Muscle layer of colon (tissue), 2 donors: ENCODE measurements around the gene MACROD1.

Source experiments
- H3K27ac ChIP-seq: one replicate; pipeline ENCODE4 v1.7.0; 2013; ENCODE audit warnings: low read depth, mild to moderate bottlenecking, low read length, moderate library complexity
- H3K27me3 ChIP-seq, 2 donors: one replicate each; pipeline ENCODE4 v1.7.0; 2013; ENCODE audit warnings: low read length in 2 of 2, mild to moderate bottlenecking in 2 of 2; ENCODE audit not compliant: insufficient read depth in 2 of 2, control insufficient read depth in 1 of 2
- H3K36me3 ChIP-seq: one replicate; pipeline ENCODE4 v1.7.0; 2013; ENCODE audit warnings: mild to moderate bottlenecking, low read length; ENCODE audit not compliant: insufficient read depth
- H3K4me1 ChIP-seq: one replicate; pipeline ENCODE4 v1.7.0; 2013; ENCODE audit warnings: mild to moderate bottlenecking, low read length; ENCODE audit not compliant: insufficient read depth
- H3K4me3 ChIP-seq, 2 donors: one replicate each; pipeline ENCODE4 v1.7.0; 2013; ENCODE audit warnings: low read length in 2 of 2, low read depth in 1 of 2, mild to moderate bottlenecking in 1 of 2, moderate library complexity in 1 of 2
- H3K9ac ChIP-seq: one replicate; pipeline ENCODE4 v1.7.0; 2013; ENCODE audit warnings: low read length
- H3K9me3 ChIP-seq: one replicate; pipeline ENCODE4 v1.7.0; 2013; ENCODE audit warnings: mild to moderate bottlenecking, low read length
- donor health status: abdominal sarcoma.
- donor health status: Adenocarcinoma of cecum.

Gene MACROD1

DNA sequence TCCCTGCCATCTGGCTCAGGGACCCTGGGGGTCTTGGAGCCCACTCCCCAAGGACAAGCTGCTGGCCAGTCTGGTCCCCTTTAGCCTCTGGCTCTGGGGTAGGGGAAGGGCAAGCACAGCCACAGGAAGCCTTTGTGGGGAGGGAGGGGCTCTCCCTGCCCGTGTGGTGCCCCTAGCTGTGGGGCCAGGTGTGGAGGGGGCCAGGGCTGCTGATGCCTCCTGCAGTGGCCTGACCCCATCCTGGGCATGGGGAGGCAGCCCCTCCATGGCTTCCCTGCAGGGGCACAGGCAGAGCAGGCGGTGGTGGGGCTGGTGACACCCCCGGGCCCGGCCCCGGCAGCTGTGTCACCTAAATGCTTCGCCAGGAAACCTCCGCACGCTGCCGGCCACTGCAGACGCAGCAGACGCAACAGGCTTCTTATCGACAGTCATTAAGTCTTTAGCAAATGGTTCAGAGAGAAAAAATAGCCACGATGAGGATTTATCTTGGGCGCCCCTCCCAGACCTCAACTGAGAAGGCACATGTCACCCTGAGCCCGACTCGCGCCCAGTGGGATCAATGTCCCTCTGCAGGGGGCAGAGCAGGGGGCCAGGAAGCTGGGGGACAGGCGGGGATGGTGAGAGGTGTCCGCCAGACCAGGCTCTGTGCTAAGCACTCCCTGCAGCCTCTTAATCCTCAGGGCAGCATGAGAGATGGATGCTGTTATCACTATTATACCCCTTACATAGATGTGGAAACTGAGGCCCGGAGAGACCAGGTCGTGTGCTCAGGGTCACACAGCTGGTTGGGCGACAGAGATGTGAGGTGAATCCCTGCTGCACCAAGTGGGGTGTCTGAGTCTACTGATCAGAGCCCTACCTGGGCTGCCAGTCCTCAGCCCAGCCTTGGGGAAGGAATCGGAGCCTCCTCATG is 96.3 kb downstream of the MACROD1 start:
- Histone ChIP-seq H3K4me1 (peaks cover 7% of the 10 kb centered on the region), H3K9ac (no peak overlapping the region), H3K27ac (no peak overlapping the region), H3K36me3 (no peaks in the 10 kb centered on the region), H3K4me3 (no peak overlapping the region), H3K9me3 (no peaks in the 10 kb centered on the region), H3K27me3 (no peaks in the 10 kb centered on the region)

DNA sequence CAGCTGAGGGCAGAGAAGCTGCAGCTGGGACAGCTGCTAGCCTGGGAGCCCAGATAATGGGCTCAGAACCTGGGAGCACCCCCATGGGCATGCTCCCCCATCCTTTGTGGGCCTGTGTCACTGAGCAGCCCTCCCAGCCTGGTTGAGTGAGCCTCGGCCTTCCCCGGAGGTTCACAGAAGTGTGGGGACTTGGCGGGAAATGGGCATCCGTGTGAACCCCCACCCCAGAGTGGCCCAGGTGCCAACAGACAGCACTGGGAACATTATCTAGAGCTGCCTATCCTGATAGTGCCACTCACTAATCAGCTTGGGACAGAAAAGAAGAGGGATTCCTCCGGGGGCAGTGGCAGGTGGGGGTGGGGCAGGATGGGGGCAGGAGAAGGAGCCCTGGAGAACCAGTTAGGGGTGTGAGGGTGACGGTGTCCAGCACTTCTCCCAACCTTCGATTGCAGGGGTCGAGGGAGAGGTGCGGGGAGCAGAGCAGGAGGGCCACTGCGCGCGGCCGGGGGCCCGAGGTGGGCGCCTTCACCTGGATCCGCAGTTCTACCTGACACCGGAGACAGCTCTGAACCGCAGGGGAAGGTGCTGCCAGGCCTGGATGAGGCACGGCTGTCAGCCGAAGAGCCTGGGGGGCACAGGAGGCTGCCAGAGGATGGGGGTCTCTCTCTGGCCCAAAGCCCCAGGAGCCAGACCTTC is 97.1 kb downstream of the MACROD1 start:
- no peaks in the 10 kb centered on the region for H3K36me3 ChIP-seq
- peaks cover 7% of the 10 kb centered on the region for H3K4me1 ChIP-seq
- H3K9ac ChIP-seq, result no peak overlapping the region
- H3K27ac ChIP-seq, result no peak overlapping the region
- no peak overlapping the region for H3K4me3 ChIP-seq
- no peaks in the 10 kb centered on the region for H3K27me3 ChIP-seq
- H3K9me3 ChIP-seq, result no peaks in the 10 kb centered on the region

DNA sequence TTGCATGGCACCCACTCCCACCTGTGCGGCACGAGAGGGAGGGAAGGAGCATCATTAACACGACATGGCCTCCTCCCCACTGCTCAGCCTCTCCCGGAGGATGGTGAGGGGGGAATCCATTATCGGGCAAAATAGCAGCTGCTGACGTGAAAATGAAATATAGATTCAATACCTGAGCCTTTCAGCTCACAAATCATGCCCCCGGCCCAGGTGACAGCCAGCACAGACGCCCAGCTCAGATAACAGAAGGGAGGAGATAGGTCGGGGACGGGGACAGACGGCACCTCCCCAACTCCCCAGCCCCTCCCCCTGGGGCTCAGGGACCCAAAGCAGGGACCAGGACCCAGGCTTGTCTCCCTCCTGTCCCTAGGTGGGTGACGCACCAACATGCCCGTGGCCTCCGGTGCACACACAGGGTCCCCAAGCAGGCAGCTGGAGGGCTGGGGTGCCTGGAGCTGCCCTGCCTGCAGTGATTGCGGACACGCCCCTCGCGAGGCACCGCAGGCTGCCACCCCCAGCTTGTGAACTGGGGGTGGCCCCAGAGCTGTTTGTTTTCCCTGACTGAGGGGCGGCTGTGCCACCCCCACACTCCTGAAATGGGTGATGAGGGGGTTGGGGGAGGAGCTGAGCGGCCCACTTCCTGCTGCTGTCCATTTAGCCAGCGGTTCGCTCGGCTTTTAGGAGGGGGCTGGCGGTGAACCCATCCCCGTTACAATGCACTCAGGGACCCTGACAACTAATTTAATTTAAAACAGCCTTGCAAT is 98.5 kb downstream of the MACROD1 start:
- Histone ChIP-seq H3K27me3 (no peaks in the 10 kb centered on the region), H3K4me3 (no peak overlapping the region), H3K9ac (no peak overlapping the region), H3K9me3 (no peaks in the 10 kb centered on the region), H3K36me3 (no peaks in the 10 kb centered on the region), H3K4me1 (peaks cover 7% of the 10 kb centered on the region), H3K27ac (no peak overlapping the region)

DNA sequence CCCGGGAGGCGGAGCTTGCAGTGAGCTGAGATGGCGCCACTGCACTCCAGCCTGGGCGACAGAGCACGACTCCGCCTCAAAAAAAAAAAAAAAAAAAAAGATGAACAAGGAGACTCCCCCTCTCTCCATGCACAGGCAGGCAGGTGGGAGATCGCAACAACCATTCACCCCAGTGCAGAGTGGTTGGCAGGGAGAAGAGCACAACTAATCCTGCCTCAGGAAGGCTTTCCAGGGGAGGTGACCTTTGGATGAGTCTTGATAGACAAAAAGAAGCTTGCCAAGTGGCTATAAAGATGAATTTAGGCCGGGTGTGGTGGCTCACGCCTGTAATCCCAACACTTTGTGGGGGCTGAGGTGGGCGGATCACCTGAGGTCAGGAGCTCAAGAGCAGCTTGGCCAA is 100.2 kb downstream of the MACROD1 start:
- H3K4me3 ChIP-seq, result no peak overlapping the region
- H3K9me3 ChIP-seq, result no peaks in the 10 kb centered on the region
- no peaks in the 10 kb centered on the region for H3K36me3 ChIP-seq
- no peaks in the 10 kb centered on the region for H3K27me3 ChIP-seq
- H3K4me1 ChIP-seq, result peaks cover 6% of the 10 kb centered on the region
- H3K27ac ChIP-seq, result no peak overlapping the region
- H3K9ac ChIP-seq, result no peak overlapping the region

DNA sequence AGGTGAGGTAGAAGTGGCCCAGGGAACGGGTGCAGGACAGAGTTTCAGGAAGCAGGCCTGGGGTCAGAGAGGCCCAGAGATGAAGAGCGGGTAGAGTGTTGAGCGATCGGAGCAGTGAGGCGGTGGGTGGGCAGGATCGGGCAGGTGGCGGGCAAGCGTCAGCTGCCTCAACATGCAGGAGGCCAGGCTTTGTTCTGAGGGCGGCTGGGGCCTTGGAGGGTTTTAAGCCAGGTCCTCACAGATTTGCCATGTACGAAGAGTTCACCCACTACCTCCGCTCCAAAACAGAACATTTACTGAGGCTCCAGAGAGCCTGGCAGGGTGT is 100.8 kb downstream of the MACROD1 start:
- Histone ChIP-seq H3K36me3 (no peaks in the 10 kb centered on the region), H3K4me1 (peaks cover 12% of the 10 kb centered on the region)

DNA sequence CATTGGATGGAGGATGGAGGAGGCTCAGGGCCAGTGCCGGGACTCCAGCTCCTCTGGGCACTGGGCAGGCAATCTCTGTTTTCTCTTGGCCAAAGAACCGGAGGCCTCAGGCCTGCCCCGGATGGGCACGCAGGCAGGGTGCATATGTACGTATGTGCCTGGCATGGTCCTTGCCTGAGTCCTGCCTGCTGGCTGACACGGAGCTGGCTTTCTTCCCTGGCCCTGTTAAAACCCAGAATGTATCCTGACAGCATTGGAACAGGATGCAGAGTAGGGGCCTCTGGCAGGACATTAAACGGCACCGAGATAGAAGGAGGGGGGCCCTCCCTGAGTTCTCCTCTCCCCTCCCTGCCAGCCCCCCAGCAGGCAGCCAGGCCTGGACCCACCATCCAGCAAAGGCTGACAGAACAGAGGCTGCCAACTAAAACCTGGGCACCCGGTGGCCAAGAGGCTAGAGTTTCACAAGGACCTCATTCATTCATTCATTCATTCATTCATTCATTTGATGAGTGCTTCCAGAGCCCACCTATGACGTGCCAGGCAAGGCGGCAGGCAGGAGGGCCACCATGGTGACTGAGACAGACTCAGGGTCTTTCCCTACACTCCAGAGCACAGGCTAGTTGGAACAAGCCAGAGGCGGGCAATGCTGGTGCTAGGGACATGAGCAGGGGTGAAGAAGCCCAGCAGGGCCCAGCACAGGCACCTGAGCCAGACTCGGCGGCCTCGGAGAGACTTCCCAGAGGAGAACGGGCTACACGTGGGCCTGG is 101.4 kb downstream of the MACROD1 start:
- no peak overlapping the region for H3K27ac ChIP-seq
- no peaks in the 10 kb centered on the region for H3K9me3 ChIP-seq
- no peak overlapping the region for H3K9ac ChIP-seq

More for the DNA sequence above, 100.8 kb downstream of the MACROD1 start:
- Histone ChIP-seq H3K4me3 (no peak overlapping the region), H3K27ac (no peak overlapping the region), H3K9ac (no peak overlapping the region), H3K27me3 (no peaks in the 10 kb centered on the region), H3K9me3 (no peaks in the 10 kb centered on the region)

DNA sequence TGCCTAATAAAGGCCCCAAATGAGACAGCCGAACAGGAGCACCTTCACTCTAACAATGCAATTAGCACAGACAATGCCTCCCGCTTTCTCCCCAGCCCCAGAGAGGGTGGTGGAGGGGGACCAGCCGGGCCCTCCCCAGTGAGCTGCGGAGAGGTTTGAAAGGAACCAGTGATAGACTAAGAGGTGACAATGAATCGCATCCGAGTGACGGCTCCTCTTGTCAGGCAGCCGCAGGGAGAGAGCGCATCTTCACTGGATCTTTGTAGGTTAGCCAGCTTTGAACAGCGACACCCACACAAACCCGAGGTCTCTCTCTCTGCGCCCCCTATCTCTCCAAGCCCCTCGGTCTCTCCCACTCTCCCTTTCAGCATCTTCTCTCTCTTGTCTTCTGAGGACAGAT is 102.1 kb downstream of the MACROD1 start:
- no peak overlapping the region for H3K9ac ChIP-seq
- peak overlapping the region; percentile 19 for H3K27ac ChIP-seq
- no peaks in the 10 kb centered on the region for H3K9me3 ChIP-seq
- no peaks in the 10 kb centered on the region for H3K36me3 ChIP-seq
- H3K4me1 ChIP-seq, result peaks cover 18% of the 10 kb centered on the region
- no peak overlapping the region for H3K4me3 ChIP-seq
- H3K27me3 ChIP-seq, result no peaks in the 10 kb centered on the region

More for the DNA sequence above, 101.4 kb downstream of the MACROD1 start:
- Histone ChIP-seq H3K36me3 (no peaks in the 10 kb centered on the region), H3K4me1 (peaks cover 12% of the 10 kb centered on the region), H3K4me3 (no peak overlapping the region), H3K27me3 (no peaks in the 10 kb centered on the region)

DNA sequence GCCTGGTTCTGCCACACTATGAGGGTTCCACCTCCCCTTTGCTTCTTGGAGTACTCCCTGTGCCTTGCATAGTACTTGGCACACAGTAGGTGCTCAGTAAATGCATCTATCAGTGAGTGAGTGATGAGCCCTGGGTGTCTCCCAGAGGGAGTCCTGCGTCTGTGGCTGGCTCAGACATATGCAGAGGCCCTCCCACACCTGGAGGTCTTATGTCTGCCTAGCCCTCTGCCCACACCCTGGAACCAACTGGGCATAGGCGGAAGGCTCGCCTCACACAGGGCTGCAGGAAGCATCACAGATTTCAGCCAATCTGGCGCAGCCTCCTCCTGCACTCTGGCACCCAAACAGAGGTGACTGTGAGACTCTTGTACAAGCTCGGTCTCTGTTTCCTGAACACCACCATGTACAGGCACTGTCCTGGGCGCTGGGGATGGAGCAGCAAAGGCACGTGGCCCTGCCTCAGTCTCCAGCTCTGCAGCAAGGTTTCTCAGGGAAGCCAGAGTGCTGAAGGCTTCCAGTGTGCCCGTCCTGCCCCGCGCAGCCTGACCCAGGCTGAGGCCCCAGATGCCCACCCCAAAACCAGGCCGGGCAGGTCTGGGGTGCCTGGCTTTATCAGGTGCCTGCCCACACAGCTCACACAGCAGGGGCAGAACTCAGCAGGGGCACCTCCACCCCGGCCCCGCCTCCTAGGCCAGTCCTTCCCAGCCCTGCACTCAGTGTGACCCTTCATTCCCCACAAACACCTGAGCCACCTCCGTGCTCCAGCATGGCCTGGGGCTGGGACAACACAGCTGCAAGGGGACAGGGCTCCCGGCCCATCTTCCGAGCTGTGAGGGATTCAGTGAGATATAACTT is 103.5 kb downstream of the MACROD1 start:
- Histone ChIP-seq H3K4me1 (peaks cover 28% of the 10 kb centered on the region), H3K4me3 (no peak overlapping the region), H3K27ac (no peak overlapping the region), H3K9ac (no peak overlapping the region), H3K9me3 (no peaks in the 10 kb centered on the region), H3K27me3 (no peaks in the 10 kb centered on the region), H3K36me3 (no peaks in the 10 kb centered on the region)

DNA sequence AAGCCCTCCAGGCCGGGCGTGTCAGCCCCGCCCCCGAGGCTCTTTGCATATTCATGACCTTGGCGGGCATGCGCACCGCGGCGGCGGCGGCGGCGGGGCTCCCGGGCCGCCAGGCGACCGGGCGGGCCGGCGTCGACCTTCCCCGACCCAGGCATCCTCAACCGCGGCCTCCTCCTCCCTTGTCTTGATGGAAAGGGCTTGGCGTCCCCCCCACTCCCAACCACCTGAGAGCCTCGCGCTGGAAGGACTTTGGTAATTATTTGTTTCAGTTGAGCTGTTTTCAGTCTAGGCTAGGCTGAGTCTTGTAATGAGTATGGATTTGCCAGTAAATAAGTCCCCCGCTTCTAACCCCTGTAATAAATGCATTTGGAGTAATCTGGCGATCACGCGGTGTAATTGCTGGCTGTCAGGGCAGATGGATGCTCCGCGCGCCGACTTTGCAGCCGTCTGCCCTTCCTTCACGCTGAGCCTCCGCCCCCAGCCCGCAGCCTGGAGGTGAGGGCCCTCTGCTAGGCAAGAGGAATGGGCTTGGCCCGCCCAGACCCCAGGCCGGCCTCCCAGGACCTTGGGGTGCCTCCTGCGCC is 105.0 kb downstream of the MACROD1 start:
- Histone ChIP-seq H3K4me3 (peak overlapping the region; percentile 50 to 58), H3K9ac (no peak overlapping the region), H3K27me3 (no peaks in the 10 kb centered on the region), H3K36me3 (no peaks in the 10 kb centered on the region), H3K27ac (peak overlapping the region; percentile 60), H3K4me1 (peaks cover 43% of the 10 kb centered on the region), H3K9me3 (no peaks in the 10 kb centered on the region)

DNA sequence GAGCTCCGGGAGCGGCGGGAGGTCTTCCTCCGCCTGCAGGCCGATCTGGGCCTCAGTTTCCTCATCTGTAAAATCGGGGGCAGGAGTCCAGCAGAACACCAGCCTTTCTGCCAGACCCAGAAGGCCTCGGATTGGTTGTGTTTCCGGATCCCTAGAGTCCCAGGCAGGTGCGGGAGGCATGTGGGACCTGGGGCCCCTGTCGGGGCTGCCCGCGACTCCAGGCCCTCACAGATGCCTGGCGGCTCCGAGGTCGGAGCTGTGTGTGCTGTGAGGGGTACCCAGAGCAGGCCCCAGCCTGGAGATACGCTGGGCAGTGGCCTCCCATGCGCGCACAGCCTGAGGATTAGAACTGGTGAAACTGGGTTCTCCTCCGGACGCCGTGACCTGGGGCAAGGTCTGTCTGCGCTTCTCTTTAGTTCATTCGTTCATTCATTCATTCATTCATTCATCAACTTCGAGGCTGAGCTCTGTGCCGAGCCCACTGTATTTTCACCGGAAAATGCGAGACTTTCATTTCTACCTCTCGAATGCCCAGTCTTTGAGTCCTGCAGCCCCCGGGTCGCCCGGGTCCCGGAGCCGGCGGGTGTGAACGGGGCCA is 105.6 kb downstream of the MACROD1 start:
- Histone ChIP-seq H3K4me3 (peak overlapping the region; percentile 31 to 58), H3K4me1 (peaks cover 49% of the 10 kb centered on the region), H3K27me3 (no peaks in the 10 kb centered on the region), H3K9ac (no peak overlapping the region), H3K36me3 (no peaks in the 10 kb centered on the region), H3K9me3 (no peaks in the 10 kb centered on the region), H3K27ac (no peak overlapping the region)
